Right lobe of liver (tissue), 4 donors: ENCODE data around the gene MUC5AC.

Experiments used
- CTCF ChIP-seq, 4 donors: fragments of 200-600 bp in 3 of 4; fragments of 450-650 bp in 1 of 4; IDR thresholded peaks; one replicate each; pipeline versions ENCODE4 v1.5.1 to v1.8.0; 2016 to 2022; ENCODE audit warnings: antibody characterized with exemption in 4 of 4, mild to moderate bottlenecking in 2 of 4
- POLR2A ChIP-seq: fragments of 450-650 bp; IDR thresholded peaks from one replicate; pipeline ENCODE4 v1.6.1; 2017; ENCODE audit warnings: antibody characterized with exemption, mild to moderate bottlenecking
- donor health status: DM: no; HTN: no; CAD: no.
- donor health status: DM: no; HTN: no; CAD: no.
- donor health status: DM: no; HTN: yes; CAD: no.

DNA sequence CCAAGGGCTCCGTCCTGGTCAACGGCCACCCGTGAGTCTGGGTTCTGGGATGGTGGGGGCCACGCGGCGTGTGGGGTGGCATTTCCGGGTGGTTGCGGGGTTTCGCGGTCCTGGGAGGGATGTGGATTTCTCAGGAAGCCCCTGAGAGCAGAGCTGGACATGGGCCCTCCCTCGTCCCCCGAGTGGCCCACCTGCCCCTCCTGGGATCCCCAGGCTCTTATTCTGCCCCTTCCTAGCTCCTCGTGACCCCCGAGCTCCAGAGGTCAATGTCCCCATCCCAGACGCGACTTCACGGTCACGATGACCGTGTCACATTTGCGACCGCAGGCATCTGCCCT is 4.4 kb downstream of the MUC5AC start:
- TF ChIP-seq CTCF (IDR thresholded peaks at IDR 0.05), result no peak
- TF ChIP-seq POLR2A, result no peak
